GM23248 (cell line): ENCODE results near the gene GRID2.

ENCODE experiments used
- EZH2 ChIP-seq: fragments of 200-600 bp; sonication (generic); IDR thresholded peaks from 2 replicates; pipeline ENCODE4 v1.6.1; 2018; ENCODE audit warnings: antibody characterized with exemption, mild to moderate bottlenecking; ENCODE audit not compliant: insufficient read depth, poor library complexity, severe bottlenecking
- EZH2phosphoT487 ChIP-seq: fragments of 200-600 bp; sonication (generic); IDR thresholded peaks from 2 replicates; pipeline ENCODE4 v1.6.1; 2018; ENCODE audit warnings: antibody characterized with exemption, moderate library complexity, mild to moderate bottlenecking, low read depth; ENCODE audit not compliant: insufficient read depth

- TF ChIP-seq EZH2 (no peak), EZH2phosphoT487 (no peak)
These were observed 247.8 kb downstream of the GRID2 start for GRCh38 chr4:92551616-92552015.
